T-helper 2 cell (primary cell): ENCODE data around the gene HIVEP2.

Experiments
- DNase-seq, 5 experiments: peaks; one replicate each; pipeline versions ENCODE4 v3.0.0 to v3.0.0-alpha.2; 2012 to 2022

Gene HIVEP2

DNA sequence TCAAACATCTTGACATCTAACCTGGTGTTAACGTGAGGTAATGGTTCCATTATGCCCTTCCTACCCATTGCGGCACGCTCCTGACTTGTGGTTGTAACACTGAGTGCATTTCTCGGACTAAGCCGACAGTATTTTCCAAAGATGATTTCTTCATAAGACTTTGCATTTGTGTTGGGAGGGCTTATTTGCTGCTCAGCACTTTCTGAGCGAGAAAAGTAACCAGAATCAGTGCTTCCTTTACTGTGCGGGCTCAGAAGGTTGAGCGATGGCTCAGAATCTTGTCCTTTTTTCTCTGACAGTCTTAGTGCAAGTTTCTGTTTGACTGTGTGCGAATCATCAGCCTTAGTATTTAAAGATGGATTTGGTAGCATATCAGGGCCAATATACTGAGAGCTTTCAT is 171.7 kb downstream of the HIVEP2 start:
- peak in 1 of 5 experiments; percentile 65 for DNase-seq

DNA sequence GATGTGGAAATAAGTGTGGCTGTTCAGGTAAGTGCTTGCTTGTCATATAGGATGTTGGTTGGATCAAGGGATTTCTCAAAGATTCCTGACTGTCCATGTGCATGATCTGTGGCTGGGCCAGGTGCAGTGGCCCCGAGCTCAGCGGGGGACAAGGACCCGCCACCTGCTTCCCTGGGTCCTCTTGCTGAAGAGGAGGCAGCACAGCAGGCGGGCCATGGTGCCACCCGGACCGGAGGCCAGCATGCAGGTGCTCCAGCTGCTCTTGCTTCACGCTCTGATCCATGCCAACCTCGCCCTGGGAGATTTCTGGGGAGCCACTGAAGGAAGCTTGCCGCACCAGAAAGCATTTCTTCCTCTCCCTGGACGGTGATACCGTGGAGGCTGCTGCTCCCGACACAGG is 173.8 kb downstream of the HIVEP2 start:
- no peak for DNase-seq

DNA sequence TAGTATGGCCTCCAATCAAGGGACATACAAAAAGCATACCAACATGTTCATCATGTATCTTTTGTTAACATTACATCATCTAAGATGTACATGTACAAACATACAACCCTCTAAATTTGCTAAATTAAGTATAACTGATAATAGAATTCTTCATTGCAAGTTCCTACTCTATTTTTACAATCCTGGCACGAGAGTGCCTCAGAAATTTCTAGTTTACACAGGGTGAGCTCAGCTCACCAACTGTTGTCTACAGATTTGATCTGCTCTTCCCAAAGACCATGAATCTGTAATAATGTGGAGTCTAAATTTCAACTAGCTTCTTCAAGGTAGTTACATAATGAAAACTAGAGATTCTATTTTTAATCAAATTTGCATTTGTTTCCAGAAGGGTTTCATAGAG is 179.7 kb downstream of the HIVEP2 start:
- DNase-seq, result no peak

DNA sequence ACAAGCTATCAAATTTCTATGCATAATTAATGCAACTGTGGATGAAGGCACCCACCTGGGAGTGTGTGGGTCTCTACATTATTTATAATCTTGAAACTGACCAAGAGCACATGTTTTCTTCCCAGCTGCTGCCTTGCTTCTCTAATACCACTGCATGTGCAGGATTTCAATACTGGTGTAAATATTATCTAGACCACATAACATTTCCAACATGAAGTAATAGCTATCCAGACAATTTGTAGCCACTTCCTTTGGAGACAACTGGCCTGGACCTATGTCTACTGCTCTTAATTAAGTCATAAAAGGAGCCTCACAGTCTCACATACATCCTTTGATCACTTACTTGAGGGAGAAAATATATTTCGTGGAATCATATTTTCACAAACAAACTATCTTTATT is 180.7 kb downstream of the HIVEP2 start:
- DNase-seq, result no peak

DNA sequence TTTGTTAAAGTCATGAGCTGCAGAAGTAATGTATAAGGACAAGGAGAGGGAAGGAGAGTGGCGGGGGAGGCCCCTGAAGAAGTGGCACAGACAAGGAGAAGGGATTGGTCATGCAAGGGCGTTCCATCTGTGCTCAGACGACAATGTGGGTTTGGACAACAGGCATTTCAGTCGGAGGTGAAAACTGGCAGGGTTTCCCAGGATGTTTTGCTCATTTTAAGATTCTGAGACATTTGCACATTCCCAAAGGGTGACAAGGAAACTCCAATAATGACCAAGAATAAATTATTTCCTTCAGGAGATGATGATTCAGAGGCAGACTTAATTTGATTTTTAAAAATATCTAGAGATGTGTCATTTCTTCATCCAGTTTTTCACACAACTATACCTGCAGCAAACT is 181.8 kb downstream of the HIVEP2 start:
- no peak for DNase-seq

DNA sequence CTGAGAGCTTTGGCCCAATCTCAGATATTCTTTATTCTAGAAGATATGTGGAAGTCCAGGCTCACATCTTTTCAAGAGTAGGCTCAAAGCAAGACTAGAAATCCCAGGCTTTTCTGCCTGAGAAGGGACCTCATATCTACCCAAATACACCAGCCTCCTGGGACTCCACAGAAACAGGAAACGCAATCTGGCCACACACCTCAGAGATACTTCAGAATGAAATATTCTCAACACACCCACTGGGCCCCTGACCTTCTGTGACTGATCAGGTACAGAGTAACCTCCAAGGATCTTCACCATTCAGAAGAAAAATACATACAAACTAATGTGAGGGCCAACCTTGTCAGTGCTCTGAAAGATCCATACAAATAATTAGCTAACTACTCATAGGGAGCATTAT is 183.2 kb downstream of the HIVEP2 start:
- DNase-seq, result no peak

DNA sequence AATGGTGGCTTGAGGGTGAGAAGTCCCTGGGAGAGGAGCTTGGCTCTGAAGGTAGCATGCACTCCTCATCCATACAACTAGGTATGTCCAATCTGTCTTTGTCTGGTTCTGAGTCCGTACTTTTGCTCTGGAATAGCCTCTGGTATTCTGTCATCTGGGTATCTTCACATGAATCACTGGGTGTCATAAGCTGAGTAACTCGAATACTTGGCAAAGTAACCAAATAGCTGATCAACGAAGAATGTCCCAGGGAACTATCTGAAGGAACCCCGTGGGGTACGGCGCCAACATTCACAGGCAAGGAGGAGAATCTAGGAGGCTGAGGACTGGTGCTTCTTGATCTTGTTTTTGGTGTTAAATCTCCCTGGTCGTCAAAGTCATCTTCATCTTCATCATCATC is 184.8 kb downstream of the HIVEP2 start:
- no peak for DNase-seq

DNA sequence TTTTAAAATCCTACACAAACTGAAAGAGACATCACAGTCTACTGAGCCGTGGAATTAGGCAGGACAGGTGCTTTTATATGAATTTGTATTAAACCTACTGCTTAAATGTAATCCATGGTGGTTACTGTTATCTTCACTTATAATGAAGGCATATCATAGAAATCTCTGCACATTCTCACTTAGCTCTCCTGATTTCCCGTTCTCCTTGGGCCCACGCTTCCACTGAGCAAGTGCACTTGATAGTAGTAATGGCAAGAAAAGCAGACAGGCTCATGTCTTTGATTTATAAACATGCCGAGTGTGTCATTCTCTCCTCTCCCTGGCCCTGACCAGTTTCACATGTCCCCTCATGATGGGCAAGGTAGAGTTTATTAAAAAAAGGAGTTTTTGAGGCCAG is 186.3 kb downstream of the HIVEP2 start:
- DNase-seq, result no peak

DNA sequence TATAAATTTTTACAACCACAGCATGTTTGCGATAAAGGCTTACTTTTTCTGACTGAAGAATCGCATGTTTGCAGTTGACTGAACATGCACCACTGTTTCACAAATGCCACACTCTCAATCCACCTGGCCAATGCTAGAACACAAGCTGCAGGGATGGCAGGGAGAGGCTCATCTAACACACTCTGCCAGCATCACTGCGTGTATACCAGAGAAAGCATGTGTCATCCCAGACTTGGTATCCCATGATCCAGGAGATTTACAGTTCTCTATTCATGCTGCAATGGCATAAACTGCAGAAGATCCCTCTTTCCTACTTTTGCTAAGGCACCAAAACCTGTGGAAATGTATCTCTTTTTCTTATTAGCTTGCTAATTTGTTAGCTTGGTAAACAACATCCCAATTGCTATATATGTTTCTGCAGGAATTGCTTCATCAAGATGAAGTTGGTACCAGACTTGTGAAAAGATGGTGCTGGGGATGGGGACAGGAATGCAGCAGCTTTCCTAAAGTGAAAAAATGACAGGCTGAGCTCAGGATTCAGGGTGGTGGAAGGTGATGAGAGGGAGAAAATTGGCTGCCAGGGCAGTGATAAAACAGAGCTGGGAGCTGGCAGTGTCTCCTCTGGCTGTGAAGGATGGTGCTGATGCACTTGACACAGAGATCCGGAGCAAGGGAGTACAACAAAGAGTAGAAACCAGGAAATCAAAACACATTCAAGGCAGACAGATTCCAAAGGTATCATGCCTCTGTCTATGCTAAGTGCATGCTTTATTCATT is 186.9 kb downstream of the HIVEP2 start:
- DNase-seq, result no peak

DNA sequence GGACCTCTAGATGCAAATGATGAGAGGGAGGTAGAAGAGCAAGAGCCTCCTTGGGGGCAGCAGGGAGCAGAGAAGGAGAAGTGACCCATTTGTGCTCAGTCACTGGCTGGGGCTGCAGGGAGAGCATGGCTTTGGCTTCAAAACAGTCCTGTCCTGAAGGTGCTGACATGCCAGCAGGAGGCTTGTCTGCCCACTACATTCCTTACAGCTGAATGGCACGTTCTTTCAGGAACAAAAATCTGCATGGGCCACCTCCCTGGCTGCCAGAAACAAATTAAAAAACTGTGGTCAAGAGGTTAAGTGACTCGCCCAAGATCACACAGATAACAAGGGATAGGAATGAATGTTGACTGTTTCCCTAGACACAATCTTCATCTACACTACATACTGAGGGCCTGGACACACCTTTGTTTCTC is 188.8 kb downstream of the HIVEP2 start:
- DNase-seq, result peak in 1 of 5 experiments; percentile 29

DNA sequence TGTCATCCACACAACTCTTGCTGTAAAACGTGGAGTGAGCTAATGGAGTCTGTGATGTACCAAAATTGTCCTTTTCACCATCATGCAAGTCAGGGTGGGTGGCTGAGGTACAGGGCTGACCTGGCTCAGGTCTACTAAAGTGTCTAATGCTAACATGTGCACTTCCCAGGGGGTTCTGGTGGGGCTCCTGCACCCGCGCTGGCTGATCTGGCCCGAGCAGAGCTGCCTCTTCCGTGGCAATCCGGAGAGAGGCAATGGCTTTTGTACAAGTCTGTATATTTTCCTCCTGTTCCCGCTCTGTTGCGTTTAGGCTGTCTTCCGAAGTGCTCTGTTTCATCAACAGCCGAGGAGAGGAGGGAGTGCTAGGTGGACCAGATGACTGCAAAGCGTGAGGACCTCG is 191.8 kb downstream of the HIVEP2 start:
- no peak for DNase-seq

DNA sequence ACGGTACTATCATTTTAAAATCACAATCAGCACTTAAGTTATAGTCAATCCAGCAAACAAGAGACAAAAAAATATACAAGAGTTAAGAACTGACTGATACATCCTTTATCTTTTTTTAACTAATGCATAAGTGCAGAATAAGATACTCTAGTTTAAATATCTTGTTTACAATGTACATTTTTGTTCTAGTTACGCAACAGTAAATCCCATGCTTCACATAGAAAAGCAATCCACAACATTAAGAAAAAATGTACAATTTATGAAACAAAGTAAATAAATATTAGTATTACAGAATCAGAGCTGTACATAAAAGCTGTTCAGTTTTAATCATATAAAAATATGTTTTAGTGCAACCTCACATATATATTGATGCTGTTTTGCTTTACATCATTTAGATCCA is 192.6 kb downstream of the HIVEP2 start:
- DNase-seq, result no peak

DNA sequence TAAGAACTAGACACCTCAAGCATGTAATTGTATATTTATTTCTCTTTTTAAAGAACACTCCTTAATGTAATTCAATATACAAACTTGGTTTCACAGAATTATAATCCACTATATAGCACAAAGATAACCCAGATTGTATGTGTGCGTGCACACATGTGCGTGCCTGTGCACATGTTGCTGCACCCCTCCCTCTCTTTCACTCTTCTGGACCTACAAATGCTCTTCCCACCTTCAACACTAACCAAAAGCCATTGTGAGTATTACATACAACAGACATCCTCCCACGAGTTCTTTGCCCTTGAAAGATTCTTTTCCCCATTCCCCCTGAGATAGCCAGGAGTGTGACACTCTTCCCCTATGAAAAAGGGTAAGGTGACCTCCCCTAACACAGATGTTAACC is 193.5 kb downstream of the HIVEP2 start:
- DNase-seq, result no peak

DNA sequence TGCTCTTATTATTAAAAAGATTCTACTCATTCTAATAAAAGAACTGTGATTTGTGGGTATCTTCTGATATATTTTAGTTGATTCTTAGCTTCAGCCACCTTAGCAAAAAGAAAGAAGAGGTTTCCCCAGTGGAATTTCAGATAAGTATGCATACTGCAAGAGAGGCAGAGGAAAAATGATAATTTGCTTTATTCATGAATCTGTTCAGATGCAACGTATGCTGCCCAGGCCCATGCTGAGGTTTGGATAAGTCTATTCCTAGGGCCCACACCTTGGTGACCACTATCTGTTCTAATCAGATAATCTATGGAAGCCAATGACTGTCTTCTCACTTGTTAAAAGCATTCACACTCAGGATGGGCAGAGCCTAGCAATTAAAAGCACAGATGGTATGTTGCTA is 194.0 kb downstream of the HIVEP2 start:
- DNase-seq, result no peak

DNA sequence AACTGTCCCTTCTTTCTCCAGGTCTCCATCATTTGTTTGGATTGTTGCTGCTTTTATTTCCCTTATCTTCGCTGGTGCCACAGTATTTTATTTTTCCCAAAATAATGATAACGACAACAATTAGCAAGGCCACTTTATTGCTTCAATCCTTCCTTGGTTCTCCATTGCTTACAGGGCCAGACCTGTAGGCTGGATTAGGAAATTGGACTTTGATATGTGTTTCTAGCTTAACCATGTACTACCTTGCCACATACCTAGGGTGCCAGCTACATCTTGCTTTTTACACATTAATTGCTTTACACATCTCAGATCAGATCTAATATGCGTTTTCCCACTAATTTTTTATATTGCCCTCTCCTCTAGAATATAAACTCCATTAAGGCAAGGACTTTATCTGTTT is 195.4 kb downstream of the HIVEP2 start:
- DNase-seq, result no peak

DNA sequence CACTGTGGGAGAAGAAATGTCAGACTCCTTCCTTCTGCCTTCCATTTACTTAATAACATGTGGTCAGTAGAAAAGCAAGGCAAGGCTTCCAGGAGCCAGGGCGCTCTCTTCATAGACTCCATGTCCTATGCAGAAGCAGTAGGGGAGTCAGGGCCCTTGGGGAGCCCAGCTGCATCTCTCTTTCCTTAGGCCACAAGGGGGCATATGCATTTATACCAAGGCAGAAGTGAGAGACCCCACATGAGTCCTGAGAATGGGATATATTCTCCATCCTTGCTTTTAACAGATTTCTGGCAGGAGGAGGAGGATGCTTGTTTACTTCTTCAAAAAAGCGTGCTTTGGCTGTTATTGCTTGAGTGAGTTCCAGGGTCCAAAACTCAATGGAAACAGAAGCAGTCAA is 198.5 kb downstream of the HIVEP2 start:
- peak in 2 of 5 experiments; percentile 20 to 48 for DNase-seq

DNA sequence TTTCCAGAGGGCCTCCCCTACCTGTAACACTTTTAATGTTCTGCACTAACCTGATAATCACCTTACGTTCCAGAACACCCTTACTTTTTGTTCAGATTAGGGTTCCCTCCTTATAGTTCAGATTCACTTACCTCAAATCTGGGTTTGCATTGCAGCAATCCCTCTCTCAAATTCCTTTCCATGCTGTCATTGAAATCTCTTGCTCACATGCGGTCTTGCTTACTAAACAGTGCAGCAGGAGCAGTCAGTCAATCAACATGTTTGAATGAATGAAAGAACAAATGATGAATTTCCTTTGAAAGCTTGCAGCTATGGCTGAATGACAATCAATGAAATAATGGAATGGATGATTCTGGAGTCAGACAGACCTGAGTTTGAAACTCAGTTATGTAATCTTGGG is 200.1 kb downstream of the HIVEP2 start:
- no peak for DNase-seq

DNA sequence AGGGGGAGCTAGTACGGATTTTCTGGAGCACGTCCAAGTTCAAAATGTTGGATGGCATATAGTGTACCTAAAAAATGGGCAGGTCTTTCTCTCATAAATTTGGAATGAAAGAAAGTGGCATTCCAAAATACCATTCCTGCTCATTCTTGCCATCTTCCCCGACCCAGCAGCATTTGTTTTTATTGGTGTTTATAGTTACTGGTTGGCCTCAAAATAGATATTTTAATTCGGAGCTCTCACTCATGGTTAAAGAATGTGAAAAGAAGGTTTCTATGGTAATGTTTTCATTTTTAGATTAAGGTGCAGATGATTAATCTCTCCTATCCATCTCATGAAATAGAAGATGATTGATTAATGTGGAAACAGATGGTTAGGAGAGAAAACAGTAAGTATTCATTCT is 204.5 kb downstream of the HIVEP2 start:
- DNase-seq, result no peak

DNA sequence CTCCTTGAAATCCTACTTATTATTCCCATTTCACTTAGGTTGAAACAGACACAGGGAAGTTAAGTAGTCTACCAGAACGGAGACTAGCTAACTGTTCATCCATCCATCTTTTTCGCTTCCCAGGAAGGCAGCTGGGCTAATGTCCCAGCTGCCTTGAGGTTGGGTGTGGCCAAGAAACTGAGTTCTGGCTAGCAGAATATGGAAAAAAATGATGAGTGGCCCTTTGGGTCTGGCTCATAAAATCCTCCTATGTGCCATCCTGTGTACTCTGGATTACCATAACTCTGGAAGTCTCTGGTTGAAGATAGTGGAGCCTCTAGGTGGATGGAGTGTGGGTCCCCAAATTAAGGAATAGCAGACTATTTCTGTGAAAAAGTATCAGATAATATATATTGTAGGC is 206.2 kb downstream of the HIVEP2 start:
- no peak for DNase-seq

DNA sequence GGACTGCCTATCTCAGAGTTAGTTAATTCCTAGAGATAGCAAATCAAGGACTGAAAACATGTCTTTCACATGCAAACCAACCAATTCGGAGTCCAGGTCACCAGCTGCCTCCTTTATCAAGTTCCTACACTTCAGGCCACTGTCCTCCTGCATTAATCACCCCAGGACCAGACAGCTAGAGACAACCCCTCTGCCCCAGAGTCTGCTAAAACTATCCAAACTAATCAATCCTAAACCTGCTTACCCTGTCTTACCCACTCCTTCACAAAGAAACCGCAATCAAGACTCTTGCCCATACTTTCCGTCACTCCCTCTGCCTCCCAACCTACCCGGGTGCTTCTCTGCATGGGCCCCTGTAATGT is 207.0 kb downstream of the HIVEP2 start:
- no peak for DNase-seq

DNA sequence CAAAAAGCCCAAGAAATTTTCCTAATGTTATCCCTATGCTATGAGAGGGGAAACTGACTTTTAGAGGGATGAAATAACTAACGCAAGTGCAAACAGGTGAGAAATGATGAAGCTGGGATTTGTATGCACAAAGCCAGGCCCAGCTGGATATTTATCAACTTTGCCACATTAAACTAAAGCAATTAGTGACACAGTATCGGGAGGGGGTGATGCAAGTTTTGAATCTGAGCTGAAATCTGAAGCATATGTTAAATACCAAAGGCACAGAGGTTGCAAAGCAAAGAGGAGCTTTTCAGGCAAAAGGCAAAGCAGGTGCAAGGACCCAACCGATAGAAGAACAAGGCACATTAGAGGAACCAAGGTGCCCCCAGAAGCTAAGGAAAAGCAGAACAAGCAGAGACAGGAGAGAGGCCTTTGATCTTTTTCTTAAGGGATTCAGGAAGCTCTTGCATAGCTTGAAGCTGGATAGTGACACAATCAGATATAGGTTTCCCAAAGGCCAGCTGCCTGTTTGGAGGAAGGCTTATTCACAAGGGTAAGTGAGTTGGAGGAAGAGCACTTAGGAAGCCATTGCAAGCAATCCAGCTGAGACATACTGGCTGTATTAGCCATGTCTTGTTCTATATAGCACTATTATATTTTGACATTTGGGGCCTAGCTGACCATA is 207.5 kb downstream of the HIVEP2 start:
- DNase-seq, result no peak

DNA sequence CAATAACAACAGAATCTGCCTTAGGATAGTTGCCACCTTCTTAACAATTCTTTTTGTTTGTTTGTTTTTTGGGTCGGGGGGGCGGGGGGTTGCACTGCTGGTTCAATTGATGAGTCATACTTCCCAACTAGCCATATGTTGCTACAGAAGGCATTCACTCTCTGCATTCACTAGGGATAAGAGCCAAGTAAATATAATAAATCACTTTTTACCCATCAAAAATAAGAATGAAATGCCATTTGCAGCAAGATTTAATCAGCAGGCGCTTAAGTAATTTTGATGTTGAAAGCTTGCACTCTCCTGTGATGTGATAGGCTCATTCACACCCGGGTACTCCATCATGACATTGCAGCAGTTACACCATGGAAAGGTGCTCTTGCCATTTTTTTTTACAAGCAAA is 209.8 kb downstream of the HIVEP2 start:
- no peak for DNase-seq

DNA sequence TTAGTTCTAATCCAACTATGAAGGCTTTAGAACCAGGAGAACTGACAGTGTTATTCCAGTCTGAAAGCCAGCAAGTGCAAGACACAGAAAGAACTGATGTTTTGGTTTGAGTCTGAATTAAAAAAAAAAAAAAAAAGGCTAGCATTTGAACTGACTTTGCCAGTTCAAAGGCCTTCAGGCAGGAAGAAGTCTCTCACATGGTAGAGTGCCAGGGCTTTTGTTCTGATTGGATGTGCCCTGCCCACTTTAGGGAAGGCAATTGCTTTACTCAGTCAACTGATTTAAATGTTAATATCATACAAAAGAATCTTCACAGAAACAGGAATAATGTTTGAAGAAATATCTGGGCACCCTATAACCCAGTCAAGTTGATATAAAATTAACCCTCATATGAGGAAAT is 212.2 kb downstream of the HIVEP2 start:
- DNase-seq, result no peak

DNA sequence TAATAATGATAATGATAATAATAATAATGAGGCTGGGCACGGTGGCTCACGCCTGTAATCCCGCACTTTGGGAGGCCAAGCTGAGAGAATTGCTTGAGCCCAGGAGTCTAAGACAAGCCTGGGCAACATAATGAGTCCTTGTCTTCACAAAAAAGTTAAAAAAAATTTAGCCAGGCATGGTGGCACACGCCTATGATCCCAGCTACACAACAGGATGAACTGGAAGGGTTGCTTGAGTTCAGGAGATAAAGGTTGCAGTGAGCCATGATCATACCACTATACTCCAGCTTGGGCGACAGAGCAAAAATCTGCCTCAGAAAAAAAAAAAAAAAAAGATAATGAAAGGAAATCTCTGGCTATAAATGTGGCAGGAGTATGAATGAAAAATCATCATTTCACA is 213.4 kb downstream of the HIVEP2 start:
- no peak for DNase-seq

DNA sequence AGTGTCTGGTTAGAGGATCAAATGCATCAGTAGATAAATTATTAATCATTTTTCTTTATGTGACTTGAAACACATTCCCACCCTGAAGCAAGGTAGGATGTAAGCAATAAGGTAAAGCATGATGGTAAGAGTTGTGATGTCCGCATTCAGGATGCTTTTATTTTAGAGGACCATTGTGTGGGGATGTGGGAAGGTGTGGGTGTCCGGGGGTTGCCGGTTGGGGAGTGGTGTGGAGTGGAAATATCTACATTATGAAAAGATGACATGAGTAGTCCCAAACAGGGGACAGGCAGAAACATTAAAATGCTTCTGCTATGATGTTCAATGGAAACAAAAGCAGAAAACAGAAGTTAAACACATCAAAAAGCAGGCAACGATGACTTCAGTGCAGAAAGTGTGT is 215.4 kb downstream of the HIVEP2 start:
- no peak for DNase-seq
